Activated CD8-positive, alpha-beta T cell treated with anti-CD3 and anti-CD28 coated beads for 36 hours (primary cell): Measurements from ENCODE around the gene DCT. TPM values are rescaled to one million over a fixed set of nuclear protein-coding genes. Genes with fewer than 3 reads are reported as not detected.

ENCODE experiments used
- ATAC-seq: fragments of 200-7000 bp; cut with Tn5 transposase; one replicate; pipeline ENCODE4 v1.10.0; 2021; ENCODE audit warnings: mild to moderate bottlenecking, moderate library complexity
- CTCF ChIA-PET: fragments of 350-600 bp; sonication (Branson Sonifier 250); formaldehyde crosslinking; loops from one replicate; lab custom pipeline; 2021; ENCODE audit warnings: antibody characterized with exemption; lab: Charles Lee
- POLR2A ChIA-PET: fragments of 350-600 bp; sonication (Branson Sonifier 250); formaldehyde crosslinking; loops from one replicate; lab custom pipeline; 2021; ENCODE audit warnings: antibody characterized with exemption; lab: Charles Lee
- DNase-seq: peaks from one replicate; pipeline ENCODE4 v3.0.0-alpha.2; 2020
- H3K27ac Mint-ChIP-seq: one replicate; pipeline ENCODE4 v1.8.0; 2021; ENCODE audit warnings: mild to moderate bottlenecking, mixed read lengths
- H3K27me3 Mint-ChIP-seq: one replicate; pipeline ENCODE4 v1.8.0; 2021; ENCODE audit warnings: mixed read lengths
- H3K36me3 Mint-ChIP-seq: one replicate; pipeline ENCODE4 v1.8.0; 2021; ENCODE audit warnings: low read depth, mixed read lengths
- H3K4me1 Mint-ChIP-seq: one replicate; pipeline ENCODE4 v1.8.0; 2021; ENCODE audit warnings: low read depth, mixed read lengths
- H3K4me3 Mint-ChIP-seq: one replicate; pipeline ENCODE4 v1.8.0; 2021; ENCODE audit warnings: mild to moderate bottlenecking, moderate library complexity, mixed read lengths
- H3K9me3 Mint-ChIP-seq: one replicate; pipeline ENCODE4 v1.8.0; 2021; ENCODE audit warnings: mixed read lengths
- intact Hi-C: fragments of 100-400 bp; cut with micrococcal nuclease; formaldehyde crosslinking; loops from one replicate; pipeline ENCODE4 v1.10.0; 2022
- total RNA-seq, 2 experiments: library from RNA; stranded (reverse); gene quantifications; one replicate each; pipeline ENCODE4 v1.2.3, GENCODE V29; 2021
- TF ChIP-seq, protein P1 (sequence below): fragments of 200-600 bp; IDR thresholded peaks from one replicate; pipeline ENCODE4 v1.8.0; 2022; ENCODE audit warnings: antibody characterized with exemption, mild to moderate bottlenecking

DCT gene
- total RNA-seq, 2 experiments from 2014 or later = 0.07 TPM; not detected in 1

- no peaks in the 10 kb centered on the region for H3K27me3 Mint-ChIP-seq
- H3K36me3 Mint-ChIP-seq = peaks cover 29% of the 10 kb centered on the region
- TF ChIP-seq, protein P1, sequence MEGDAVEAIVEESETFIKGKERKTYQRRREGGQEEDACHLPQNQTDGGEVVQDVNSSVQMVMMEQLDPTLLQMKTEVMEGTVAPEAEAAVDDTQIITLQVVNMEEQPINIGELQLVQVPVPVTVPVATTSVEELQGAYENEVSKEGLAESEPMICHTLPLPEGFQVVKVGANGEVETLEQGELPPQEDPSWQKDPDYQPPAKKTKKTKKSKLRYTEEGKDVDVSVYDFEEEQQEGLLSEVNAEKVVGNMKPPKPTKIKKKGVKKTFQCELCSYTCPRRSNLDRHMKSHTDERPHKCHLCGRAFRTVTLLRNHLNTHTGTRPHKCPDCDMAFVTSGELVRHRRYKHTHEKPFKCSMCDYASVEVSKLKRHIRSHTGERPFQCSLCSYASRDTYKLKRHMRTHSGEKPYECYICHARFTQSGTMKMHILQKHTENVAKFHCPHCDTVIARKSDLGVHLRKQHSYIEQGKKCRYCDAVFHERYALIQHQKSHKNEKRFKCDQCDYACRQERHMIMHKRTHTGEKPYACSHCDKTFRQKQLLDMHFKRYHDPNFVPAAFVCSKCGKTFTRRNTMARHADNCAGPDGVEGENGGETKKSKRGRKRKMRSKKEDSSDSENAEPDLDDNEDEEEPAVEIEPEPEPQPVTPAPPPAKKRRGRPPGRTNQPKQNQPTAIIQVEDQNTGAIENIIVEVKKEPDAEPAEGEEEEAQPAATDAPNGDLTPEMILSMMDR = no peak
- peaks cover 36% of the 10 kb centered on the region for H3K4me1 Mint-ChIP-seq
- DNase-seq (no peak), ATAC-seq (no peak)
- no peak overlapping the region for H3K4me3 Mint-ChIP-seq
- CTCF ChIA-PET = interaction anchor here (0.9 to 5.9 kb wide), 4 partner anchors 13 to 201 kb away, joined by 3 to 44 read pairs (median 4); no protein-coding TSS in a partner anchor
- peak overlapping the region; percentile 44 for H3K27ac Mint-ChIP-seq
- H3K9me3 Mint-ChIP-seq = peaks cover 30% of the 10 kb centered on the region
- POLR2A ChIA-PET = no interaction called here
- intact Hi-C loops = loop anchor here (5.0 kb wide), 1 partner anchor 180 kb away; no protein-coding TSS in a partner anchor
Measured at GRCh38 chr13:94417294-94417693, 62.2 kb downstream of the DCT start.

DNA sequence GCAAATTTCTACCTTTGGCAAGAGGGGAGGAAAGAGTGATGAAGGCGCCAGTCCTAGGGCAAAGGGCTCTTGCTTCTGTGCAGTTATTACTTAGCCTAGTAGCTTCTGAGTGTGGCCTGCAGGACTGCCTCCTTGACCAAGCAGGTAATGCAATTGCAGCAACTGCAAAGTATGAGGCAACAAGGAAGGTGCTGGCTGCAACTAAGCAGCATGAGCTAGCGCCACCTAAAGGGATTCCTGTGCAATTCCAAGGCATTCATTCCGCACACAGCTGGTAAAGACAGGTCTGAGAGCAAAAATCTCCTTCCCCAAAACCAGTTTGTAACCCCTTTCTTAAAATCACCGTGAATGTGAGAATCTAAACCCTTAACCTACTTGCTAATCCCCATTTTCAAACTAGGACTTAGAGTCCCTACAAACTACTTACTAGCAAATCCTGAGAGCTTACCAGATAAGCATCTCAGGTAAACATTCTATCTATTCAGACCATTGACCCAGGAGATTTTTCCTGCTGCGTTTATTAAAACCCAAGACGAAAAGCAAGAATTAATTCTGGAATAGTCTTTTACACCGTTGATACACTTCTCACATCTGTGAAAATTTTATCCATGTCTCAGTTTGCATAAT lies 62.9 kb downstream of the DCT start:
- ChIA-PET CTCF (interaction anchor here (0.9 to 5.9 kb wide), 5 partner anchors 10 to 55 kb away, joined by 3 to 44 read pairs (median 3); no protein-coding TSS in a partner anchor), POLR2A (no interaction called here)
- no peak overlapping the region for H3K27ac Mint-ChIP-seq
- H3K36me3 Mint-ChIP-seq = peaks cover 27% of the 10 kb centered on the region
- intact Hi-C loops = loop anchor here (5.0 kb wide), 1 partner anchor 179 kb away; no protein-coding TSS in a partner anchor
- peaks cover 28% of the 10 kb centered on the region for H3K9me3 Mint-ChIP-seq
- DNase-seq = no peak
- no peak overlapping the region for H3K4me3 Mint-ChIP-seq
- peaks cover 2% of the 10 kb centered on the region for H3K27me3 Mint-ChIP-seq
- ATAC-seq = no peak
- TF ChIP-seq, protein P1 = no peak
- peaks cover 44% of the 10 kb centered on the region for H3K4me1 Mint-ChIP-seq

- peaks cover 45% of the 10 kb centered on the region for H3K4me1 Mint-ChIP-seq
- ATAC-seq = no peak
- CTCF ChIA-PET = interaction anchor here (0.6 to 5.9 kb wide), 6 partner anchors 9 to 202 kb away, joined by 3 to 44 read pairs (median 4); no protein-coding TSS in a partner anchor
- H3K9me3 Mint-ChIP-seq = peaks cover 19% of the 10 kb centered on the region
- DNase-seq = no peak
- intact Hi-C loops = loop anchor here (5.0 kb wide), 1 partner anchor 178 kb away; no protein-coding TSS in a partner anchor
- POLR2A ChIA-PET = no interaction called here
- TF ChIP-seq, protein P1 = no peak
- peaks cover 2% of the 10 kb centered on the region for H3K27me3 Mint-ChIP-seq
- H3K4me3 Mint-ChIP-seq = no peak overlapping the region
- no peak overlapping the region for H3K27ac Mint-ChIP-seq
- H3K36me3 Mint-ChIP-seq = peaks cover 24% of the 10 kb centered on the region
Measured at GRCh38 chr13:94415500-94416237, 63.8 kb downstream of the DCT start.

DNA sequence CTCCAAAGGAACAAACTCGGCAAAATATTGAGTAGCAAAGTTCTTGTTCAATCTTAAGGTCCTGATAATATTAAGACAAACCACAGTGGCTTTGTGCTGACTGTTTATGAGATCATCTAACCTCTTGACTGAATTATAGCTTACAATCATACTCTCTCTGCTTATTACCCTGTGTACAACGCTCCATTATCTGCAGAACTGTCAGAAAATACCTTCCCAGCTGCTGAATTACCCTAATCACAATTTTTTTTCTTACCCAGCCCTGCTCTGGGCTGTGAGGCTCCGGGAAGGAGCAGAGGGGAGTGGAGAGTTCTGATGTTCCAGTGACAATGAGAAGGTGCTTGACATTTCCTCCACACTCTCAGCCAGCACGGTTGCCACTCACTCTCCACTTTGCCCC lies 64.8 kb downstream of the DCT start:
- Mint-ChIP-seq H3K4me3 (no peak overlapping the region), H3K27me3 (peaks cover 2% of the 10 kb centered on the region), H3K27ac (no peak overlapping the region), H3K4me1 (peaks cover 36% of the 10 kb centered on the region), H3K9me3 (peaks cover 15% of the 10 kb centered on the region), H3K36me3 (peaks cover 18% of the 10 kb centered on the region)
- intact Hi-C loops = loop anchor here (5.0 kb wide), 1 partner anchor 177 kb away; no protein-coding TSS in a partner anchor
- ATAC-seq (no peak), DNase-seq (no peak)
- ChIA-PET CTCF (interaction anchor here (1.6 to 5.9 kb wide), 2 partner anchors 19 to 203 kb away, joined by 7 to 44 read pairs; no protein-coding TSS in a partner anchor), POLR2A (no interaction called here)
- TF ChIP-seq, protein P1 = no peak
